ENCODE data around the gene AFDN. TPM values are rescaled to one million over a fixed set of nuclear protein-coding genes. Genes with fewer than 3 reads are reported as not detected.

The AFDN gene
- total and polyA plus RNA-seq, 2 experiments from 2014 or later: 130 to 198 TPM

DNA sequence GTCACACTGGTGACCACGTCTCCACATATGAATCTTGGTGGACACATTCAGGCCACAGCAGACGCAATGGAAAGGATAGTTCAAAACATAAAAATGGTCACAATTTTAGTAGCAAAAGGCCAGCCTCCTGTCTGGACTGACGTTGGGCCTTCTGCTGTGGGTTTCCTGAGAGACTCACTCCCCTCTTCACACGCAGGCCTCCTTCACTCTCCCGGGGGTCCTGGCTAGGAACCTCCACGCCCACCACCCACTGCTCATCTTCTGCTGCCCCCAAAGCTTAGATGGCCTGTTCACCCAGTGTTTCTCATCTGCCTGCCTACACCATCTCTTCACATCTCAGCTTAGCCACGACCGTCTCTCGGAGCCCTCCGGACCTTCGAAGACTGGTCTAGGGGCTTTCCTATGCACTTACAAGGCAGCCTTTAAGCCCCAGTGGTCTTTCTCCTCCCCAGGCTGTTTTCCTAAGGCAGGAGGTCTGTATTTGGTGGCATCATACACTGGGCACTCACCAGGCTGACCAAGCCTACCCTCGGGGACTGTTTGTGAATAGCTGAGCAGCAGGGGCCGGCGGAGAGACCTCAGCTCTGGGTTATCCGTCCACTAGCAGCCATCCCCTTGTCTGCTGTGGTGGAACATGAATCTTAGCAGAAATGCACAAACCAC is 46.6 kb upstream of the AFDN start:
- no peak overlapping the region for H3K27ac ChIP-seq
- no peak overlapping the region for H3K4me2 ChIP-seq
- no peaks in the 10 kb centered on the region for H3K79me2 ChIP-seq
- H3K36me3 ChIP-seq (replicated peaks; ENCODE audit: insufficient read depth, low read depth): no peaks in the 10 kb centered on the region
- DNase-seq (ENCODE audit: low spot score): no peak
- no peaks in the 10 kb centered on the region for H3K27me3 ChIP-seq
- H3K4me3 ChIP-seq: no peak overlapping the region
- no peak overlapping the region for H2AFZ ChIP-seq
- 92% methylated on average over 15 of the region's 15 CpGs for WGBS (ENCODE audit: low lambda C conversion rate, missing lambda C conversion rate)
- H4K20me1 ChIP-seq (ENCODE audit: insufficient read depth, poor library complexity, severe bottlenecking): no peaks in the 10 kb centered on the region
- H3K4me1 ChIP-seq (ENCODE audit: insufficient read depth): peaks cover 21% of the 10 kb centered on the region
- H3K9me2 ChIP-seq (replicated peaks; ENCODE audit: insufficient read depth): no peaks in the 10 kb centered on the region
- no peaks in the 10 kb centered on the region for H3K9me3 ChIP-seq (ENCODE audit: low read depth)
- TF ChIP-seq, protein P1, sequence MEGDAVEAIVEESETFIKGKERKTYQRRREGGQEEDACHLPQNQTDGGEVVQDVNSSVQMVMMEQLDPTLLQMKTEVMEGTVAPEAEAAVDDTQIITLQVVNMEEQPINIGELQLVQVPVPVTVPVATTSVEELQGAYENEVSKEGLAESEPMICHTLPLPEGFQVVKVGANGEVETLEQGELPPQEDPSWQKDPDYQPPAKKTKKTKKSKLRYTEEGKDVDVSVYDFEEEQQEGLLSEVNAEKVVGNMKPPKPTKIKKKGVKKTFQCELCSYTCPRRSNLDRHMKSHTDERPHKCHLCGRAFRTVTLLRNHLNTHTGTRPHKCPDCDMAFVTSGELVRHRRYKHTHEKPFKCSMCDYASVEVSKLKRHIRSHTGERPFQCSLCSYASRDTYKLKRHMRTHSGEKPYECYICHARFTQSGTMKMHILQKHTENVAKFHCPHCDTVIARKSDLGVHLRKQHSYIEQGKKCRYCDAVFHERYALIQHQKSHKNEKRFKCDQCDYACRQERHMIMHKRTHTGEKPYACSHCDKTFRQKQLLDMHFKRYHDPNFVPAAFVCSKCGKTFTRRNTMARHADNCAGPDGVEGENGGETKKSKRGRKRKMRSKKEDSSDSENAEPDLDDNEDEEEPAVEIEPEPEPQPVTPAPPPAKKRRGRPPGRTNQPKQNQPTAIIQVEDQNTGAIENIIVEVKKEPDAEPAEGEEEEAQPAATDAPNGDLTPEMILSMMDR (IDR thresholded peaks at IDR 0.05; ENCODE audit: poor library complexity): no peak
- no peak for TF ChIP-seq EZH2 (IDR thresholded peaks at IDR 0.05; ENCODE audit: borderline replicate concordance)
- TF ChIP-seq EZH2phosphoT487 (IDR thresholded peaks at IDR 0.05; ENCODE audit: low read depth, severe bottlenecking, unreplicated experiment): no peak

DNA sequence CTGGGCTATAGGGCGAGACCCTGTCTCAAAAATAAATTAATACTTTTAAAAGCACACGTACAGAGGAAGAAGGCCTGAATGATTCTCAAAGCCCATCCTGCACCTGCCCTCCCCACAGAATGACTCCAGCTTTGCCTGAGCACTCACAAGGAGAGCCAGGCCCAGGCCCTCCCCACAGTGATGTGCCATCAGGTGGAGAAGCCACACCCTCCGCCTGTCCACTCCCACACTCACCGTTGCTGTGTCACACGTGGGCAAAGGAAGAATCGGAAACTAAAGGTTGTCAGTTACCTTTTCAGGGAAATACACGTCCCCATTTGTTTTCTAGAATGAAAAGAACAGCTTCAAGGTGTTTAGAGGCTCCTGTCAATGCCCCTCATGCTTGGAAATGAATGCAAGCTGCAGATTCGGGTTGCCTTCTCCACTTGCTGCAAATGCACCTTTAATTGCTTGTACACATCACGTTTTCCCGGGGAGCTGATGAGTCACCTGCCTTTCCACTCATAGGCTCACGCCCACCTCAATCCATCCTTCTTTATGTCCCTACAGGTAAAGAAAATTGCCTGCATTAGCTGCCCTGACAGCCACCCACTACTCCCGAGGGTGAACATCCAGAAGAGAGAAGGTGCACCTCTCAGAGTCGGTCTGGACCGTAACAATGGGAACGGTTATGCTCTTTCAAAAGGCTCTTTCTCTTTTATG is 45.5 kb upstream of the AFDN start:
- H3K9me2 ChIP-seq (replicated peaks; ENCODE audit: insufficient read depth): no peaks in the 10 kb centered on the region
- no peaks in the 10 kb centered on the region for H4K20me1 ChIP-seq (ENCODE audit: insufficient read depth, poor library complexity, severe bottlenecking)
- H3K9me3 ChIP-seq (ENCODE audit: low read depth): no peaks in the 10 kb centered on the region
- no peaks in the 10 kb centered on the region for H3K27me3 ChIP-seq
- no peaks in the 10 kb centered on the region for H3K79me2 ChIP-seq
- no peak overlapping the region for H3K27ac ChIP-seq
- H3K4me2 ChIP-seq: no peak overlapping the region
- WGBS (ENCODE audit: low lambda C conversion rate, missing lambda C conversion rate): 67% methylated on average over 15 of the region's 15 CpGs
- no peak overlapping the region for H2AFZ ChIP-seq
- no peaks in the 10 kb centered on the region for H3K36me3 ChIP-seq (replicated peaks; ENCODE audit: insufficient read depth, low read depth)
- TF ChIP-seq EZH2 (IDR thresholded peaks at IDR 0.05; ENCODE audit: borderline replicate concordance) (no peak), EZH2phosphoT487 (IDR thresholded peaks at IDR 0.05; ENCODE audit: low read depth, severe bottlenecking, unreplicated experiment) (no peak)
- TF ChIP-seq, protein P1 (IDR thresholded peaks at IDR 0.05; ENCODE audit: poor library complexity): no peak
- H3K4me3 ChIP-seq: no peak overlapping the region
- H3K4me1 ChIP-seq (ENCODE audit: insufficient read depth): peaks cover 21% of the 10 kb centered on the region
- peak; percentile 53 for DNase-seq (ENCODE audit: low spot score)

DNA sequence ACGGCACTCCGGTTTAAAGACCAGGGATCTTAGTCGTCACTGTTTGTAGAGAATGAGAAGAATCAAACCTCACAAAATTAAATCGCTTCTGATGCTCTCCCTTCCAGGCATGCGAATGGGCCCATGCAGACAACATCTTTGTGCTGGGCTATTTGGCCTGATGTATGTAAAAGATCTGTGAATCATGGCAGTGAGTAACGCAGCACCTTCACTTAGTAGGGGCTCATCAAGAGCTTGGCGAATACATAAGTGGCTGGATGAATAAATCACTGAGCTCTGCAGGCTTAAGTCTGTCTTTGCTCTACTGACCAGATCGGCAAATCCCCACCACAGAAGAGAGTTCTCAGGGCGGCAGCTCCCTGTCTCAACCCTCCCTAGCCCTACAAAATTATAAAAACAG is 44.8 kb upstream of the AFDN start:
- TF ChIP-seq, protein P1 (IDR thresholded peaks at IDR 0.05; ENCODE audit: poor library complexity): no peak
- TF ChIP-seq EZH2phosphoT487 (IDR thresholded peaks at IDR 0.05; ENCODE audit: low read depth, severe bottlenecking, unreplicated experiment) (no peak), EZH2 (IDR thresholded peaks at IDR 0.05; ENCODE audit: borderline replicate concordance) (no peak)
- no peak for DNase-seq (ENCODE audit: low spot score)
- Histone ChIP-seq H3K9me3 (ENCODE audit: low read depth) (no peaks in the 10 kb centered on the region), H2AFZ (no peak overlapping the region), H3K79me2 (no peaks in the 10 kb centered on the region), H3K27me3 (no peaks in the 10 kb centered on the region), H3K4me2 (no peak overlapping the region), H3K9me2 (replicated peaks; ENCODE audit: insufficient read depth) (no peaks in the 10 kb centered on the region), H3K4me3 (no peak overlapping the region), H4K20me1 (ENCODE audit: insufficient read depth, poor library complexity, severe bottlenecking) (no peaks in the 10 kb centered on the region), H3K36me3 (replicated peaks; ENCODE audit: insufficient read depth, low read depth) (no peaks in the 10 kb centered on the region), H3K4me1 (ENCODE audit: insufficient read depth) (peaks cover 20% of the 10 kb centered on the region), H3K27ac (peak overlapping the region; percentile 63)
- WGBS (ENCODE audit: low lambda C conversion rate, missing lambda C conversion rate): 76% methylated on average over 9 of the region's 9 CpGs
